Upper lobe of left lung (tissue), 6 donors: ENCODE data around the gene ZNF557. TPM values are rescaled to one million over a fixed set of nuclear protein-coding genes. Genes with fewer than 3 reads are reported as not detected.

ENCODE experiments used
- ATAC-seq, 2 donors: fragments of 200-7000 bp; cut with Tn5 transposase; one replicate each; pipeline ENCODE4 v1.9.1; 2022; ENCODE audit warnings: mild to moderate bottlenecking in 2 of 2, moderate library complexity in 2 of 2; ENCODE audit not compliant: low FRiP score in 2 of 2
- DNase-seq, 2 donors: peaks; one replicate each; pipeline ENCODE4 v3.0.0-alpha.2; 2019 to 2020
- H3K27ac ChIP-seq, 4 donors: fragments of 200-600 bp; sonication (generic); one replicate each; pipeline ENCODE4 v1.5.1; 2016 to 2019
- H3K27me3 ChIP-seq, 4 donors: fragments of 200-600 bp; sonication (generic); one replicate each; pipeline ENCODE4 v1.5.1; 2017 to 2019
- H3K36me3 ChIP-seq, 4 donors: fragments of 200-600 bp; sonication (generic); one replicate each; pipeline ENCODE4 v1.5.1; 2016 to 2019
- H3K4me1 ChIP-seq, 4 donors: fragments of 200-600 bp; sonication (generic); one replicate each; pipeline ENCODE4 v1.5.1; 2018 to 2019
- H3K4me3 ChIP-seq, 4 donors: fragments of 200-600 bp; sonication (generic); one replicate each; pipeline ENCODE4 v1.5.1; 2017 to 2019; ENCODE audit warnings: mild to moderate bottlenecking in 2 of 4, moderate library complexity in 1 of 4
- H3K9me3 ChIP-seq, 4 donors: fragments of 200-600 bp; sonication (generic); one replicate each; pipeline ENCODE4 v1.5.1; 2018 to 2019
- EP300 ChIP-seq, 4 donors: sonication (generic); formaldehyde crosslinking; IDR thresholded peaks; one replicate each; pipeline ENCODE4 v1.5.1; 2017; ENCODE audit warnings: antibody characterized with exemption in 4 of 4, control low read depth in 2 of 4
- POLR2A ChIP-seq, 4 donors: fragments of 450-650 bp; IDR thresholded peaks; one replicate each; pipeline ENCODE4 v1.5.1; 2016 to 2017; ENCODE audit warnings: antibody characterized with exemption in 4 of 4, mild to moderate bottlenecking in 2 of 4
- POLR2AphosphoS5 ChIP-seq, 2 donors: sonication (generic); formaldehyde crosslinking; IDR thresholded peaks; one replicate each; pipeline ENCODE4 v1.5.1; 2017; ENCODE audit warnings: antibody characterized with exemption in 2 of 2
- WGBS, 2 donors: methylation state at CpG; one replicate each; pipeline ENCODE4 v1.1.5; 2017 to 2018; 5-methylcytosine and 5-hydroxymethylcytosine counted together
- total RNA-seq, 6 donors: library from RNA; depleted of rRNA in 4 of 6; stranded (reverse); fragments of >200 nt in 4 of 6; gene quantifications; one replicate each; pipeline versions ENCODE4 v1.1.0 to v1.2.1, GENCODE V29; 2016 to 2021
- TF ChIP-seq, protein P1 (sequence below), 6 experiments: fragments of 450-650 bp in 4 of 6; fragments of 200-600 bp in 2 of 6; sonication (generic) in 2 of 6; IDR thresholded peaks; one replicate each; pipeline ENCODE4 v1.5.1; 2016 to 2019; ENCODE audit warnings: antibody characterized with exemption in 6 of 6
- donor health status: DM: no; HTN: no; CAD: no; lungs with moderate emphysema.
- donor health status: DM: no; HTN: yes; CAD: no; lungs with severe emphysema.

Gene ZNF557
- total RNA-seq, 6 donors from 2014 or later: 2.4 to 22.0 (median 9.9) TPM

DNA sequence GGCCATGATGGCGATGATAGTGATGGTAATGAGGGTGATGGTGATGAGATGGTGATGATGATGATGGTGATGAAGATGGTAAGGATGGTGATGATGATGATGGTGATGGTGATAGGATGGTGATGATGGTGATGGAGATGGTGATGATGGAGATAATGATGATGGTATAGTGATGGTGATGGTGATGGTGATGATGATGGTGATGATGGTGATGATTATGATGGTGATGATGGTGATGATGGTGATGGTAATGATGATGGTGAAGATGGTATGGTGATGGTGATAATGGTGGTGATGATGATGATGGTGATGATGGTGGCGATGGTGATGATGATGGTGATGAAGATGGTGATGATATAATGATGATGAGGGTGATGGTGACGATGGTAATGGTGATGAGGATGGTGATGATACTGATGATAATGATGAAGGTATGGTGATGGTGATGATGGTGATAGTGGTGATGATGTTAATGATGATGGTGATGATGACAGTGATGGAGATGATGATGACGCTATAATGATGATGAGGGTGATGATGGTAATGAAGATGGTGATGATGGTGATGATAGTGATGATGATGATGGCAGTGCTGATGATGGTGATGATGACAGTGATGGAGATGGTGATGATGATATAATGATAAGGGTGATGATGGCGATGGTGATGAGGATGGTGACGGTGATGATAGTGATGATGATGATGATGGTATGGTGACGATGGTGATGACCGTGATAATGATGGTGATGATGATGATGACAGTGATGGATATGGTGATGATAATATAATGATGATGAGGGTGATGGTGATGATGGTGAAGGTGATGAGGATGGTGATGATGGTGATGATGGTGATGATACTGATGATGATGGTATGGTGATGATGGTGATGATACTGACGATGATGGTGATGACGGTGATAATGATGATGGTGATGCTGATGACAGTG lies 37.5 kb downstream of the ZNF557 start:
- no peak for DNase-seq
- Histone ChIP-seq H3K27ac (no peak overlapping the region), H3K4me3 (no peak overlapping the region), H3K9me3 (no peaks in the 10 kb centered on the region), H3K36me3 (no peaks in the 10 kb centered on the region), H3K4me1 (peaks cover 0 to 3% (median 1%) of the 10 kb centered on the region in 4 donors), H3K27me3 (no peaks in the 10 kb centered on the region)
- 84 to 85% methylated on average over 10 of the region's 10 CpGs for WGBS, 2 donors
- ATAC-seq: no peak
- TF ChIP-seq, protein P1, sequence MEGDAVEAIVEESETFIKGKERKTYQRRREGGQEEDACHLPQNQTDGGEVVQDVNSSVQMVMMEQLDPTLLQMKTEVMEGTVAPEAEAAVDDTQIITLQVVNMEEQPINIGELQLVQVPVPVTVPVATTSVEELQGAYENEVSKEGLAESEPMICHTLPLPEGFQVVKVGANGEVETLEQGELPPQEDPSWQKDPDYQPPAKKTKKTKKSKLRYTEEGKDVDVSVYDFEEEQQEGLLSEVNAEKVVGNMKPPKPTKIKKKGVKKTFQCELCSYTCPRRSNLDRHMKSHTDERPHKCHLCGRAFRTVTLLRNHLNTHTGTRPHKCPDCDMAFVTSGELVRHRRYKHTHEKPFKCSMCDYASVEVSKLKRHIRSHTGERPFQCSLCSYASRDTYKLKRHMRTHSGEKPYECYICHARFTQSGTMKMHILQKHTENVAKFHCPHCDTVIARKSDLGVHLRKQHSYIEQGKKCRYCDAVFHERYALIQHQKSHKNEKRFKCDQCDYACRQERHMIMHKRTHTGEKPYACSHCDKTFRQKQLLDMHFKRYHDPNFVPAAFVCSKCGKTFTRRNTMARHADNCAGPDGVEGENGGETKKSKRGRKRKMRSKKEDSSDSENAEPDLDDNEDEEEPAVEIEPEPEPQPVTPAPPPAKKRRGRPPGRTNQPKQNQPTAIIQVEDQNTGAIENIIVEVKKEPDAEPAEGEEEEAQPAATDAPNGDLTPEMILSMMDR (IDR thresholded peaks at IDR 0.05): no peak
- TF ChIP-seq POLR2AphosphoS5 (IDR thresholded peaks at IDR 0.05) (no peak), POLR2A (IDR thresholded peaks at IDR 0.05) (no peak)

DNA sequence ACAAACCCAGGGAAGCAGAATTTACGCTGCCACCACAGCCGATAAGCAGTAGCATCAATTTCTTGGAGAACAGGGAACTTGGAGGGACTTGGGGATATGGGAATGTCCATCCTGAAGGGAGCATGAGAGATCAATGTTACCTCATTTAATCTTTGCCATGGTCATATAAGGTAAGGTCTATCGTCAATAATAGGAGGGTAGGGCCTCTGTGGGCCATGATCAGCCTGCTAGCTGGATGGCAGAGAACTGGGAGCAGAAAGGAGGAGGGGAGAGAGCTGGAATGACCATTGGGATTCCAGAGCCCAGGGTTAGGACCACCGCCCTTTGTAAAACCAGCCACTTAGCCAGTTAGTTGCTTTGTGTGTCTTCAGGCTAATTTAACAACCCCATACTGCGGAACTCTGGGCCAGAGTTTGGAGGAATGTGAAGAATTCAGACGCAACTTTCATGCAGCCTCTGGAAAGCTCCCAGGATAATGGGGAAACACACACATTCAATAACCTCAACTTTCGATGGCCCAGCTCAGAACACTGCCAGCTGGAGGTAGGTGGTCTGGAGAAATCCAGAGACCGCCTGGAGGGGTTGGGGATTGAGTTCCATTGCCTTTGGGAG lies 40.3 kb downstream of the ZNF557 start:
- Histone ChIP-seq H3K4me3 (no peak overlapping the region), H3K27ac (no peak overlapping the region), H3K27me3 (no peaks in the 10 kb centered on the region), H3K4me1 (no peaks in the 10 kb centered on the region), H3K9me3 (no peaks in the 10 kb centered on the region), H3K36me3 (no peaks in the 10 kb centered on the region)
- no peak for DNase-seq
- TF ChIP-seq POLR2AphosphoS5 (IDR thresholded peaks at IDR 0.05) (no peak), POLR2A (IDR thresholded peaks at IDR 0.05) (no peak), EP300 (IDR thresholded peaks at IDR 0.05) (no peak)
- TF ChIP-seq, protein P1 (IDR thresholded peaks at IDR 0.05): no peak
- no peak for ATAC-seq
- 57 to 73% methylated on average over 8 of the region's 8 CpGs for WGBS, 2 donors

DNA sequence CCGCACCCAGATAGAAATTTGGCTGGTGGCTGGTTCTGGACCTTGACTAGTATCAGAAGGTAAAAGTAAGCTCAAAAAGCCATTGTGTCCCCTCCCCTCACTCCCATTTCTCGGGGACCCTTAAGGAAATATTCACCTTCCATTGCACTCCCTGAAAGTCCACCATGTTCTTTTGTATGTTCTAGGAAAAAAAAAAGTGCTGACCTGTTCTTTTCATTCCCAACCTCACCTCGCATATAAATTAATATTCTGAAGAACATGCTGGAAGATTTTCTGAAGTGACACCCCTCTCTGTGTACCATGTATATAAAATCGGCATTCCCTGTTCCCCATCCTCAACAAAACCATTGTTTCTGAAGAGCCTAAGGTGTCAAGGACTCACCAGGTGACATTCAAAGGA lies 43.2 kb downstream of the ZNF557 start:
- peaks cover 0 to 17% (median 6%) of the 10 kb centered on the region in 4 donors for H3K36me3 ChIP-seq
- no peak overlapping the region for H3K27ac ChIP-seq
- H3K4me1 ChIP-seq: no peaks in the 10 kb centered on the region
- no peaks in the 10 kb centered on the region for H3K9me3 ChIP-seq
- no peak for DNase-seq
- no peak for ATAC-seq
- H3K4me3 ChIP-seq: no peak overlapping the region
- WGBS, 2 donors: 79 to 86% methylated on average over 4 of the region's 4 CpGs
- TF ChIP-seq, protein P1 (IDR thresholded peaks at IDR 0.05): no peak
- TF ChIP-seq POLR2AphosphoS5 (IDR thresholded peaks at IDR 0.05) (no peak), POLR2A (IDR thresholded peaks at IDR 0.05) (no peak), EP300 (IDR thresholded peaks at IDR 0.05) (no peak)
- no peaks in the 10 kb centered on the region for H3K27me3 ChIP-seq

DNA sequence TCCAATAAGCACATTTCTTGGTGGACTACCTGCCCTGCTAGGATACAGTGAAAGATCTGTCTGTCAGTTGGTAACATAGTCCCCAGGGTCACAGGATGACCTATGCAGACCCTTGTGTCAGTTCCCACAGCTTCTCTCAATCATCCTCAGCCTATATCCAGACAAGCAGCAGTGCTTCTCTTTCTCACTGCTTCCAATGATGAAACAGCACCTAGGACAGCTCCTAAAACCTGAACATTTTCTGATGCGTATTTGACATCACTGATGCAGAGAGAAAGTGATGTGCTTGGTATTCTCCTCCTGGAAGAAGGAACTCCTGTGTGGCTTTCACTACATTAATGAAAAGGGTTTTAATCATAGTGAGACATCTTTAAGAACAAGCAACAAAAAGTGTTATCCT lies 43.7 kb downstream of the ZNF557 start:
- Histone ChIP-seq H3K4me3 (no peak overlapping the region), H3K36me3 (peaks cover 0 to 22% (median 8%) of the 10 kb centered on the region in 4 donors), H3K4me1 (no peaks in the 10 kb centered on the region), H3K9me3 (no peaks in the 10 kb centered on the region), H3K27me3 (no peaks in the 10 kb centered on the region), H3K27ac (no peak overlapping the region)
- no peak for DNase-seq
- TF ChIP-seq, protein P1 (IDR thresholded peaks at IDR 0.05): no peak
- TF ChIP-seq POLR2AphosphoS5 (IDR thresholded peaks at IDR 0.05) (no peak), POLR2A (IDR thresholded peaks at IDR 0.05) (no peak), EP300 (IDR thresholded peaks at IDR 0.05) (no peak)
- no peak for ATAC-seq
- 74 to 84% methylated on average over 1 of the region's 1 CpG for WGBS, 2 donors
